GM04504 (cell line): ENCODE measurements around the gene ABCC3.
A peak's percentile ranks its signal among the peaks of the same experiment; 100 is the strongest.

Experiments used
- DNase-seq: peaks from one replicate; pipeline ENCODE4 v3.0.0-alpha.2; 2012; ENCODE audit warnings: low read depth

Gene ABCC3

DNA sequence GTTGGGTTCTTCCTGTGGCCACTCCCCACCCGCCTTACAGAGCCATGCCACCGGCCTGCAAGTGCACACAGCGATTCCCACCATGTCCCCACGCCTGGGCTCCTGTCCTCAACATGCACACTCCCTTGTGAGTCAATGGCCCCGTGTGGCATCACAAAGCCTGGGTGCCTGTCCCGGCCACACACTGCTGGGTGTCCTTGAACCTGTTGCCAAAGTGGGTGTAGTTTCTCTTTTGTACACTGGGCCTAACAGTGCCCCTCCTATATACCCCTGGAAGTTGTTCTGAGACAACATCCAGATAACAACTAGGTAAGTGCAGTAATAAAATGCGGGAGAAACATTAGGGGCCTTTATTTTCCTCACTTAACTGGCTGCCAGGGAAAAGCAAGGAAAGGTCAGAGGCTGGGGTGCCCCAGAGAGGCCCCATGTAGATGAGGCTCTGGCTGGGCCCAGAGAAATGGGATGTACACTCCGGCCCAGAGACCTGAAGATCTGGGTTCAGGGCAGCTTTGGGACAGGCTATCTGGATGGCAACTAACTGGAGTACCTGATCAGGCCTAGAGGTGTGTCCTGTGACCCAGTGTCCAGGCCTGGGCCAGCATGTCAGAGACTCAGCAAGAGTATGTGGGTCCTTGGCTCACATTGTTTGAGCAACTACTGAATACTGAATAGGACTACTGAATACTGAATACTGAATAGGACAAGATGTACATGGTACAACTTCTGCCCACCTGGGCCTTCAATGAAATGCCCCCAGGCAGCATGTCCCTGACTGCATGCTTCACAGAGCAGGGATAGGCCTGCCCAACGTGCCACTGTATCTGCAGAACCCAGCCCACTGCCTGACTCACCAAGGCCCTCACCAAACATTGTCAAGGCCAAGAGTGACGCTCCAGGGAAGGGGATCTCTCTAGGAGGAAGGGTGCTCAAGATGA, 8.3 kb downstream of the ABCC3 start:
- DNase-seq = no peak

DNA sequence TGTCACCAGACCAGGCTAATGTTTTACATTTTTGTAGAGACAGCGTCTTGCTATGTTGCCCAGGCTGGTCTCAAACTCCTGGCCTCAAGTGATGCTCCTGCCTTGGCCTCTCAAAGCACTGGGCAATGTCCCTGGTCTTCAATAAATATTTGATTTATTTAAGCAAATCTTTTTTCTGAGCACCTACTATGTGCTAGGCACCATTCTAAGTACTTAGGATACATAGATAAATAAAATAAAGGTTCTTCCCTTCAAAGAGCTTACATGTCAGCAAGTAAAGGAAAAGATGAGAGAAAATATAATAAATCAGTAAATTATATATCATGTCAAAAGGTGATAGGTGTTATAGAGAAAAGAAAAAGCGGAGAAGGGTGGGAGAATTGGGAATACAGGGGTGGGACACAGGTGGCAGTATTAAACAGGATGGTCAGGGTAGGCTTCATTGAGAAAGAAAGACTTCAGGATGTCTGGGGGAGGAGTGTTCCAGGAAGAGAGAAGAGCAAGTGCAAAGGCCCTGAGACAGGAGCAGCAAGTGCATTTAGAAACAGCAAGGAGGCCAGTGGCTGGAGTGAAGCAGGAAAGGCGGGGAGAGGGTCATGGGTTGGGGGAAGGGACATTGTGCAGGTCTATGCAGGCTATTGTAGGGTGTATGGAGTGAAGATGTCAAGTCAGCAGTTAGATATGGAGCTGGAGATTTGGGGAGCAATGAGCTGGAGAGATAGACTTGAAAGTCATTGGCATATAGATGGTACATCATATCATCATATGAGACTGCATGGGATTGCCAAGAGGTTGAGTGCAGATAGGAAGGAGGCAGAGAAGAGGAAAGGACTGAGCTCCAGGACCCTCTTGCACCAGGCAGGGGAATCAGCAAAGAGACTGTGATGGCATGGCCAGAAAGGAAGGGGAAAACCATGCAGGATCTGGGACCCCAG, 11.3 kb downstream of the ABCC3 start:
- no peak for DNase-seq

DNA sequence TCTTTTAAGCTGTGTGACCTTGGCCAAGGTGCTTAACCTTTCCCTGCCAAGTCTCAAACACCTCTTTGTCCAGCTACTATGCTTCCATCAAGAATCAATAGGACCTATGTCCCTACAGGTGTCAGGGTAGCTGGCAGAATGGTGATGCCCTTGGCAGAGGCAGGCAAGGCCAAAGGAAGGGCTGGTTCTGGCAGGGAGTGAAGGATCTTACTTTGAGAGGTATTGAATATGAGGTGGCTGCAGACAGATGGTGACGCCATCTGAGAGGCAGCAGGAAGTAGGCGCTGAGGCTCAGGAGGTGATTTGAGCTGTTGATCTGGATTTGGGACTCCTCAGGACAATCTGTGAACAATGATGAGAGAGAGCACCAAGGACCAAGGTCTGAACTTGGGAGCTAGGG, 12.5 kb downstream of the ABCC3 start:
- no peak for DNase-seq

- no peak for DNase-seq
These were observed 14.6 kb downstream of the ABCC3 start for GRCh38 chr17:50649042-50649908.

DNA sequence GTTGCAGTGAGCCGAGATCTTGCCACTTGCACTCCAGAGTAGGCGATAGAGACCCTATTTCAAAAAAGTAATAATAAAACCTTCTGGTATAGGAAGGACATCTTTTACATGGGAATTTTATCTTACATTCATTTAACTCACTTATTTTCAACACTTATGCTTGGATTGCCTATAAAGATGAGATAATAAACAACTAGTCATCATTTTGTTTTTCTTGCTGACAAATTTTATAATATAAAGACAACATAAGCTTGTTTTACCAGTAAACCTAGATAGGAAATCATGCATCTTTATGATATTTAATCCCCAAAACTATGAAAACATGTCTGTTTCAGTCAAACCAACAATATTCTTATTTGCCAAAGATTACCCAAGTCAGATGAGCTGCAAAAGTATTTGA, 17.0 kb downstream of the ABCC3 start:
- DNase-seq = no peak

DNA sequence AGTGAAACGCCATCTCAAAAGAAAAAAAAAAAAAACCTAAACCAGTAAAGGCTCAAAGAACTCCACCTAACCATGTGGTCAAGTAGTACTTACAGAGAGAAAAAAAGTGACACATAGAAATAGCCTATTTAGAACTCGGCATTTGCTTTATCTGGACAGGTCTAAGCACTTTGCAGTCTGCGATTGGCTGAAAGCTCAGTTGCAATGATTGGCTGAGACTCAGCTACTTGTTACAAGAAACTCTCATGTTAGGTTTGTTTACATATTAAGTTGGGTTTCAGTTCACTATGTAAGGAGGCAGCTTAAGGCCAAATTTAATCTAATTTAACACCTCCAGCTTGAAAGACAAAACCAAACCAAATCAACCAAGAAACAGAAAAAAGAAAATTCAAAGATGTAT, 19.1 kb downstream of the ABCC3 start:
- no peak for DNase-seq

GRCh38 chr17:50656509-50656908, 21.8 kb downstream of the ABCC3 start:
- DNase-seq = no peak

- no peak for DNase-seq
These were observed 22.4 kb downstream of the ABCC3 start for GRCh38 chr17:50657054-50657453.

GRCh38 chr17:50657627-50658026, 22.9 kb downstream of the ABCC3 start:
- DNase-seq = no peak

- DNase-seq = no peak
These were observed 23.9 kb downstream of the ABCC3 start for GRCh38 chr17:50658616-50659015.

GRCh38 chr17:50659179-50659578, 24.5 kb downstream of the ABCC3 start:
- no peak for DNase-seq

- no peak for DNase-seq
These were observed 25.6 kb downstream of the ABCC3 start for GRCh38 chr17:50660042-50660886.

- DNase-seq = no peak
These were observed 26.2 kb downstream of the ABCC3 start for GRCh38 chr17:50660887-50661345.

DNA sequence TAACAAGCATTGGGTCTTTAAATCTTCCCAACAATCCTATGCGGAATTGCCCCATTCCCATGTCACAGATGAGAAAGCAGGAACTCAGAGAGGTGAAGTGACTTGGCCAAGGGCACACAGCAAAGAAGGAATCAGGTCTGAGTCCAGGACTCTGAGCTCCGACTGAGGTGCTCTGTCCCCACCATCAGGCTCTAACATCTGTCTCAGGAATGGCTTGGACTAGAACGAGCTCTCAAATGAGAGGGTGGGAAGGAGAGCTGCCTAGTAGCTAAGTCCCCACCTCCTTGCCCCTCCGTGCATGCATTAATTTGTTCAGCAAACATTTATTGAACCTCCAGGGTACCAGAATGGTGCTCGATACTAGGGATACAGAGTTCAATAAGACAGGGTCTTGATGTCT, 26.7 kb downstream of the ABCC3 start:
- DNase-seq = no peak

DNA sequence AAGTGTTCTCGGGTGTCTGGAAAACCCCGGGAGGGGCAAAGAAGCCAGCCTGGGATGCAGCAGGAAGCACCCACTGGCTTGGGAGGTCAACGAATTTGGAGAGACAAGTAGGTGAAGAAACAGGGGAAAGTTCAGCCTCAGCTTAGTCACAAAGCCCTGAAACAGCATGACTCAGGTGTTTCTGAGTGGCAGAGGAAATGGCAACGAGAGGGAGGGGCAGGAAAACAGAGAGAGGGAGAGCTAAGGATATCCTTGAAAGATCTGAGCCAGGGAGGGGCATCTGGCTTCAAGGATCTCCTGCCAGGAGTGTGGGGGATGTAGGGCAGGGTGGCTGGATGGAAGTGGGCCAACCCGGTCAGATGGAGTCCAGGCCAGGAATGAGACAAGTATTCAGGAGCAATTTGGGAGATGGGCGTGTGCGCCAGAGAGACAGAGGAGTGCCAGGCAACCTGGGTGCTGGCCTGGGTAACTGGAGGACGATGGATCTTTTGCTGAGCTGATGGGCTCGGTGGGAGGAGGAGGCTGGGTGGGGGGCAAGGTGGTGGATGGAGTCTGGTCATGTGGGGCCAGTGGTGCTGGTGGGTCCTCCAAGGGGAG, 27.2 kb downstream of the ABCC3 start:
- peak; percentile 87 for DNase-seq

DNA sequence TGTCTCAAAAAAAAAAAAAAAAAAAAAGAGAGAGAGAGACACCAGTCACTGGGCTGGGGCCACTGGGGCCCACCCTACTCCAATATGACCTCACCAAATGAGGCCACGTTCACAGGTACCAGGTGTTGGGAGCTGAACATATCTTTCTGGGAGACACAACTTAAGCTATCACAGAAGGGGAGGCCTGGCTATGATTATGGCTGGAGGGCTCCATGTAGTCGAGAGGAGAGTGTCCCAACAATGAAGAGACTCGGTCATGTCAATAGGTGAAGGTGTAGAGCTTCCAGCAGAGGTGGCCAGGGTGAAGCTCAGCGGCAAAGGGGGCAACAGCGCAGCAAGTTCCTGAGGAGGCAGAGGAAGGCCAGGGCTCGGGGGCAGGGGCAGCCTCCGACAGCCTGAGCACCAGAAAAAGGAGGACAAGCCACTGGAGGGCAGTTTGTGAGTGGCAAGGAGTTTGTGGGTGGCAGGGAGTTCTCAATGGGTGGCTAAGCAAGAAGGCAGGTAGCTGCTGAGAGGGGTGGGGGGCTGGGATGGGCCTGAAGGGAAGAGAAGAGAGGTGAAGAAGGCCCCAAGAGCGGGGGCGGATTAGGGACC, 28.0 kb downstream of the ABCC3 start:
- no peak for DNase-seq

DNA sequence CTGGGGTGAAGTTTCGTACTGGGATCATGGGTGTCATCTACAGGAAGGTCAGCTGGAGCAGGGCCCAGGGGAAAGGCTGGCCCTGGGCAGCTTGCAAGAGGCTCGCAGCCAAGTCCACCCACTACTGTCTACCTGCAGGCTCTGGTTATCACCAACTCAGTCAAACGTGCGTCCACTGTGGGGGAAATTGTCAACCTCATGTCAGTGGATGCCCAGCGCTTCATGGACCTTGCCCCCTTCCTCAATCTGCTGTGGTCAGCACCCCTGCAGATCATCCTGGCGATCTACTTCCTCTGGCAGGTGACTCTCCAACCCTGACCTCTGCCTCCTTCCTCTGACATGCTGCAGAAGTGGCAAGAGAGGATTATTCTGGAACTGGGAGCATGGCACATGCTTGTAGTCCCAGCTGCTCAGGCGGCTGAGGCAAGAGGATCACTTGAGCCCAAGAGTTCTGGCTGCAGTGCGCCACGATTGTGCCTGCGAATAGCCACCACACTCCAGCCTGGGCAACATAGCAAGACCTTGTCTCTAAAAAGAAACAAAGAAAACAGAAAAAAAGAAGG, 29.2 kb downstream of the ABCC3 start:
- DNase-seq = no peak

DNA sequence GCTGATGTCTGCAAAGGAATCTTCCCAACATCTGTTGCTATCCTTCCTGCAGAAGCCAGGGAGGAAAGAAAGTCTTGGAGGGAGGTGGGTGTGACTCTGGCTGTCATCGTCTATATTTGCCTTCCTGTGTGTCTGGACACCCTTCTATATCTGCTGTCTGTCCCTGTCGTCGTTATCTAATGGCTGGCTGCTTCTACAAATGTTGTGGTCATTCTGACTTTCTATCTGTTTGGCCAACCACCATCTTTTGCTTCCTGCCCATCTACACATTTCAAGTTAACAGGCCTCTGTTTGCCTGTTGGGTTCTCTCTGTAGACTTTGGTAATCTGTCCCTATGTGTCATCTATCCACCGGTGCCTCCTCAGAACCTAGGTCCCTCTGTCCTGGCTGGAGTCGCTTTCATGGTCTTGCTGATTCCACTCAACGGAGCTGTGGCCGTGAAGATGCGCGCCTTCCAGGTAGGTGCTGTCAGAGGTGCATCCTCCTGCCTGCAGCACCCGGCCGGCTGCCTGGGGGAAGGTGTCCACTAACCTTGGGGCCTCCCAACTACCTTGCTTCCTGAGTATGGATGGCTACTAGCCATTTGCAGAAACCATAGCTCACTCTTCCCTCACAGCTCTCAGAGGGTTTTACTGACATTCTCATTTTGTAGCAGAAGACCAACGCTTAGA, 30.2 kb downstream of the ABCC3 start:
- no peak for DNase-seq

- DNase-seq = no peak
These were observed 31.2 kb downstream of the ABCC3 start for GRCh38 chr17:50665838-50666237.
